Glomerular visceral epithelial cell (primary cell): ENCODE measurements around the gene SNX9.
"Not testable (repeated sequence)": the region's sequence is repeated elsewhere in the genome, so short reads cannot be mapped to it uniquely, and the experiment has no call there.

Experiments used
- DNase-seq: peaks from one replicate; pipeline ENCODE4 v3.0.0-alpha.2; 2016; ENCODE audit errors: extremely low spot score

Gene SNX9

DNA sequence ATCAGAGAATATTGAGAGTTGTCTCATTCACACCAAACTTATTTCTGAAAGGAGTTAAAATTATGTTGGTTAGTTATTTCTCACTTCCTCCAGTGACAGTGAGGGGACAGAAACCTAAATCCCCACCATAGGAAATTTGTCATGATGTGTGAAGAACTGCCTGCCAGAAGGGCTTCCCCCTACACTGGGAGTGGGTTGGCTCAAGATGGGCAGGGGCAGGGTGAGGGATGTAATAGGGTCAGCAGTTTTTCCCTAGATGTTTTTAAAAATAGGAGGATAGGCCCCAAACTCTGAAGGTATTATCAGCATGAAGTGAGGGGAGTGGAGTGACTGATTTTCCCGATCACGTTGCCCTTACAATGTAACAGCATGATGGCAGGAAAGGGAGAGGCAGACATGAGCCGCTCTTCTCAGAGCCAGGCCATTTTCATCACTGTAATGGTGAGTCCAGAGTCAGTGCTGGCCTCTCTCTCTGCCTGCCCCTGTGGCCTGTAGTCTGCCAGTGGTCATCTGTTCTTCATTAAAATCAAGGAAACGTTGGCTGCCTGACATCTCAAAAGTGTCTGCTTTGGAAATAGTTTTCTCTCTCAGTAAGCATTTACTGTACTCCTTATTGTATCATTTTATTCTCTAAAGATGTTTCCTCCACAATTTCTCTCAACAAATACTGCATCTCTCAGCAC, 98.8 kb downstream of the SNX9 start:
- DNase-seq, result no peak

DNA sequence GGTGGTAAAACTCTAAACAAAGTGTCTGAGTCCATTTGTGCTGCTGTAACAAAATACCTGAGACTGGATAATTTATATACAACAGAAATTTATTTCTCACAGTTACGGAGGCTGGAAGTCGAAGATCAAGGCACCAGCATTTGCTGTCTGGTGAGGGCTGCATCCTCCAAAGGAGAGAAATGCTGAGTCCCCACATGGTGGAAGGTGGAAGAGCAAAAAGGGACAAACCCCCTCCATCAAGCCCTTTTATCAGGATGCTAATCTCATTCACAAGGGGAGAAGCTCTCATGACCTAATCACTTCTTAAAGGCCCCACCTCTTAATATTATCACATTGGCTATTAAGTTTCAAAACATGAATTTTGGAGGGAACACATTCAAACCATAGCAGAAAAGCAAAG, 102.7 kb downstream of the SNX9 start:
- DNase-seq, result no peak

DNA sequence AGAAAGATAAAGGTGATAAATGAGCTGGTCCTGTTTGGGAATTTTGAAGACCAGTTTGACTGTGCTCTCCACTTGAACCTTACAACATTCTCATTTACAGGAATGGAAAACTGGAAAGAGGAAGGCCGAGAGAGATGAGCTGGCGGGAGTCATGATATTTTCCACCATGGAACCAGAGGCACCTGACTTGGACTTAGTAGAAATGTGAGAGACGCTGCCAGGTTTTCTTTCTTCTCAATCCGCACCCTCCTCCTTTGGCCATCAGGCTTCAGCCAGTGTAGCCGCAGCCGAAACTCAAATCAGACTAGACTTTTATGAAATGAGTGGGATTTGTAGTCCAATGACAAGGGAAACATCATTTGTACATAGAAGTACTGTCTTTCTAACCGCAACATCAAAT, 104.0 kb downstream of the SNX9 start:
- DNase-seq, result no peak

DNA sequence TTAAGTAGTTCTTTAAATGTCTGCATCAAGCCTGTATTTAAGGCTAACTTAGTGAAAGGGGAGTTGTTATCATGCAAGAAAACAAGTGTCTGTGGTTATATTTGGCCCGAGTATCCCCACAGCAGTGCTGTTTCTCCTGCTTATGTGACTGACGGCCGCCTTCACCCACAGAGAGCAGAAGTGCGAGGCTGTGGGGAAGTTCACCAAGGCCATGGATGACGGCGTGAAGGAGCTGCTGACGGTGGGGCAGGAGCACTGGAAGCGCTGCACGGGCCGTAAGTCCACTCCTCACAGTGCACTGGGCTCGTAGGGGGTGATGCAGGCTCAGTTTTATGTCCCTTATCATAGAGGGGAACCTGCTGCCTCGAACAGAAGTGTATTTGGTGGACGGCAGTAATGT, 105.4 kb downstream of the SNX9 start:
- DNase-seq, result no peak

DNA sequence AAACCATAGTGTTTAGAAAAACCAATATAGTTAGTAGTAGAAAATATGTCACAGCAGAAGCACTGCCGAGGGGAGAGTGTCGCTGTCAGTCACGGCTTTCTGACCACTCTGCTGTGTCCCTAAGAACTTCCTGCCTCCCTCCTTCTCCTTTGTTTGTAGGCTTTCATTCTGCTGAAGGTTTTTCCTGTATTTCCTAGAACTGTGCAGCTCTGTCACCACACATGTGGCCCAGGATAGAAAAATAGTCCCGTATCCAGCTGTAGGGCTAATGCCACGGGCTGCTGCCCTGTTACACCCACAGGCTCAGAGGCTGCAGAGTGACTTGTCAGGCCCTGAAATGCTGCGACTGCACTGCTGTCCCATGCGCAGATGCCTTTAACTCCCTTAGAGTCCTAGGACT, 106.0 kb downstream of the SNX9 start:
- DNase-seq, result no peak

DNA sequence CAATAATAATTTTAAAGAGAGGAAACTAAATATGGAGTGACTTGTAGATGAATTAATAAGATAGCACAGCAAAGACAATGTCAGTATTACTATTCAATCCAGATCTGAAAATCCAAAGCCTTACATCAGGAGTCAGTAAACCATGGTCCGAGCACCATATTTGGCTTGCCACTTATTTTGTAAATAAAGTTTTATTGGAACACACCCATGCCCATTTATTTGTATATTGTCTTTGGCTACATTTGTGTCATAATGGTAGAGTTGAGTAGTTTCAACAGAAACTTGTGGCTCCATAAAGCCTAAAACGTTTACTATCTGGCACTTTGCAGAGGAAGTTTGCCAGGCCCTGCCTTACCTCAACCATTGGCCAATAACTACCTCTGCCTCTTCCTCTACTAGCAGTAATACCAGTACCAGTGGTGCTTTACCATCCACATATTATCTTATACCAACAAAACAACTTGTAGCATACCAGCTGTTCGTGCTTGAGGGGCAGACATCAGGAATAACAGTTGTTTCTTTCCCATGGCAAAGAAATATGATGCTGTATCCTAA, 106.8 kb downstream of the SNX9 start:
- no peak for DNase-seq

DNA sequence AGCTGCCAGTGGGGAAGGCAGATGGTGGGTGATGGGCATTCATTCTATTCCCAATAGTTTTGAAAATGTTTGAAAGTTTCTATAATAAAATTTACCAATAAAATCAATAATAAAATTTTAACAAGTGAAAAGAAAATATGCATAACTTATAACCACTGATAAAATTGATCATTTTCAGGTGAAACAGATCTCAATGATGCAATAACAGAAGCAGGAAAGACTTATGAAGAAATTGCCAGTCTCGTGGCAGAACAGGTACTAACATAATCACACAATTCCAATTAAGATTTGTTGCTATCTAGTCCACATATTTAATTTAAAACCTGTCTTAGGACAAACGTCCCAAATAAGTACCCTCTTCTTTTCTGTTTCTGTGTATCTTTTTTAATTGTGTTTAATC, 112.7 kb downstream of the SNX9 start:
- DNase-seq, result no peak

DNA sequence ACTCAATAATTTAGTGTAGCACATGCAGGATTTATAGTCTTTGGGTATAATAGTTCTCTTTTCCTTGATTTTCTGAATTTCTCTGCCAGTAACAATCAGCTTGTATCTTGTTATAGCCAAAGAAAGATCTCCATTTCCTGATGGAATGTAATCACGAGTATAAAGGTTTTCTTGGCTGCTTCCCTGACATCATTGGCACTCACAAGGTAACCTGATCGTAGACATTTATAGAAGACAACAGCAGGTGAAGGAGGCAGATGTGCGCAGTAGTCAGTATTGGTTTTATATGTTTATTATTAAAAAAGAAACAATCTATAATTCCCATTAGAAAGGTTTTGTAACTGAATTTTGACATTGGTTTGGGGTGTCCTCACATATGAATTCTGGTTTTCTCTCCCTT, 114.3 kb downstream of the SNX9 start:
- DNase-seq, result no peak

DNA sequence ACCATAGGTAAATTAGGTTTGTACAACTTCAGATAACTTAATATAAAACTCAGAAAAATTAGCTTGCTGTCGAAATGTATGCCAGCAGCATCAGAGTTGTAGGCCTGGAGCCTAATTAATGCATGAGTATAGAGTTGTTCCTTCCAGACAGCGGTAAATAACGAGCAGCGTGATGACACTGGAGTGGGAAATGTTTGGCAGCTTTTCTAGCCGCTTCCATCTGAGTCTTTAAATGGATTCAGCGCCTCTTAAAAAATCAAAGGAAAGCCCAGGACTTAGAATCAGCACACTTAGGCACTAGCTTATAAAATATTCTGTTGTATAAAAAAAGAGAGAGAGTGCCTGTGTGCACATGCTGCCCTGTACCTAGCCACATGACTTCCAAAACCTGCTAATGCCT, 114.9 kb downstream of the SNX9 start:
- DNase-seq, result no peak

DNA sequence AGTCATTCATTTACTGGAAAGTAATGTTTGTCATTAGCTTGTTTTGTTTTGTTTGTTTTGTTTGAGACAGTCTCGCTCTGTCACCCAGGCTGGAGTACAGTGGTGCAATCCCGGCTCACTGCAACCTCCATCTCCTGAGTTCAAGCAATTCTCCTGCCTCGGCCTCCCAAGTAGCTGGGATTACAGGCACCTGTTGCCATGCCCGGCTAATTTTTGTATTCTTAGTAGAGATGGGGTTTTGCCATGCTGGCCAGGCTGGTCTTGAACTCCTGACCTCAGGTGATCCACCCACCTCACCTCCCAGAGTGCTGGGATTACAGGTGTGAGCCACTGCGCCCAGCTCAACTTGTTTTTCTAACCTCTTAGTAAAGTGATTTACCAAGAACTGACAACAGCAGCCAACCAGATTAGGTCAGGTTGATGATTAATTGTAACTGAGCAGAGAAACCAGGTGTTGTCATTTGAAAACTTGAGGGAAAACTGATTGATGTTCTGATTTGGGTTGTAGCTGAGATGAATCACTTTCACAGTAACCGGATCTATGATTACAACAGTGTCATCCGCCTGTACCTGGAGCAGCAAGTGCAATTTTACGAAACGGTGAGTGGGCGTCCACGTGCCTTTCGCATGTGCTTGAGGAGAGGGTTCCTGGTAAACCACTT, 117.5 kb downstream of the SNX9 start:
- not testable (repeated sequence) for DNase-seq

DNA sequence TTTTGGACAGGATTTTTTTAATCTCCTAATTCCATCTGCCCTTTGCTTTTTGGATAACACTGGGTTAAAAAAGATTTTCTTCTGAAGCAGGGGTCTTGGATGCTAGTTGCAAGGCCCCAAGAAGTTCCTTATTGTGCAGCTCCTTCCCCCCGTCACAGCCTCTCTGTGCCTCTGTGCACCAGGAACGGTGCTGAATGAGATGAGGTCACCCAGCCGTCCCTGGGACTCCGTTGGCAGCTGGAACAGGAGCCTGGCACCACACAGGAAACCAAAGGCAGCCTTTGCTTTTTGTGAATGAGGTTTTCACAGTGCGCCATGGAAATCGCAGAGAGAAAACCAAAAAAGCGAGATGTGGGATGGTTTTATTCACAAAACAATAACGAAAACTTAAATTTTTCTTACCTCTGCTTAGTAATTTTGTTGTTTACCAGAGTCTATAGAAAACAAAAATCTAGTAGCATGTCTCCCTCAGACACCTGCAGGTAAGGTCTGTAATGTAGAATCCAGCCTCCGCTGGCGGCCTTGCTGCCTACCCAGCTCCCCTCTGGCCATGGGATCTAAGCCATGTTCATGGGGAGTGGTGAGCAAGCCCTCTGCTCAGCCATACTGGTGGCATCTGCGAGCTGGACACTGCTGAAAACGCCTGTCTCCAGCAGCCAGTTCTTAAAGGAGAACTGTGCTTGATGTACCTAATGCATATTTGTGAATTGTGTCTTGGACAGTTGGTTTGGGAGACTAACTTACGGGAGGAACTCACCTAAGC, 118.2 kb downstream of the SNX9 start:
- no peak for DNase-seq

DNA sequence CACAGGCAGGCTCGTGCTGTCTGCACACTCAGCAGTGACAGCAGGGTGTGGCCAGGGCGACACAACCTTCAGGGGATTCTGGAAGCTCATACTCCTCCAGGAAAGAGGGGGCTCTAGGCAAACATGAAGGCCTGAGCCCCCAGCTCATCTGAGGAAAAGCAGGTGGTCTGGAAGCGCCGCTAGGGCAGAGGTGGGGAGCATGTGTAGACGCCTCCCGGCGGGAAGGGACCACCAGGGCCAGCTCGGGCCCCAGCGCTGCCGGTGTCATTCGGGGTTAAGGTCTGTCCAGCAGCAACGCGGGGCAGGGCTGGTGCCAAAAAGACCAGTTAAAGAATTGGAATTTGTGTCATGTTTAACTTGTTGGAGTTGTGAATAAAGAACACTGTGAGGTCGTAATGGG, 119.3 kb downstream of the SNX9 start:
- no peak for DNase-seq

DNA sequence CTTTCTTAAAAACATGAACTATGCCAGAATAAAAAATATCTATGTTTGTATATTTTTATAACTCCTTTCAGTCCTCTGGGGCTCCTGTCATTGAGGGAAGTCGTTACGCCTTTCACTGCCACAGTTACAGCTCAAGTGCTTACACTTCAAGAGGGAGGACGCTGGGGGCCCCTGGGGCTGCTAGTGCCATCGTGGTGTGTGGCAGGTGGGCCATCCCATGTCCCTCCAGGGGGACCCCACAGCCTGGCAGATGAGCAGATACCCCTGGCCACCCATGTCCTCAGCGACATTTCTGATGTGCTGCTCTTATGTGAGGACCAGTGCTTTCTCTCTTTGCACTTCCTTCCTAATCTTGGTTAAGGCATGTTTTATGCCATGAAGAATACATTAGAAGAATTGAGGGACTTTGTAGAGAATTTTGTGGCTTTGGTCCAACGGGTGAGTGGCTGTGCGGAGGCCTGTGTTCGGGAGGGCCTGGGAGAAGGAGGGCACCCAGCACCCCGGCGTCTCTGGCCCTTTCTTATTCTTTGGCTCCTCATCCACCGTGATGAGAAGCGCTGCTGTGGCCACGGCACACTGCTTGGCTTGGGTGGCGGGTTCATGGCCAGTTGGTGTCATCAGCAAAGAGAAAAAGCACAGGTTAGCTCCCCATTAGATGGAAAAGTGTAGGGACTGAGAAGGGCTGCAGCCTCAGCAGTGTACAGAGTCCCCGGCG, 120.4 kb downstream of the SNX9 start:
- DNase-seq, result no peak

DNA sequence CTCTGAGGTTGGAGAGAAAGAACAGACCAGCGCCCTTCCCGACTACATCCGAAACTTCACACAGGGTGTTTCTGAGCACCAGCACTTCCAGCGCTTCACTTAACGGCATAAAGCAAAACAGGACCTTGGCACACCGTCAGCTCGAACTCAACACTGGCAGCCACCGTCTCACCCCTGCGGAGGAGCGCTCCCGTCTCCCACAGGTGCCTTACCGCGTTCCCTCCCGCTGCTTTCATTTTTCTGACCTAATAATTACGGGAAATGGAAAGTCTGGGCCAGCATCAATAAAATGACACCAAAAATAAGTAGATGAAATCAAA, 120.9 kb downstream of the SNX9 start:
- DNase-seq, result no peak

DNA sequence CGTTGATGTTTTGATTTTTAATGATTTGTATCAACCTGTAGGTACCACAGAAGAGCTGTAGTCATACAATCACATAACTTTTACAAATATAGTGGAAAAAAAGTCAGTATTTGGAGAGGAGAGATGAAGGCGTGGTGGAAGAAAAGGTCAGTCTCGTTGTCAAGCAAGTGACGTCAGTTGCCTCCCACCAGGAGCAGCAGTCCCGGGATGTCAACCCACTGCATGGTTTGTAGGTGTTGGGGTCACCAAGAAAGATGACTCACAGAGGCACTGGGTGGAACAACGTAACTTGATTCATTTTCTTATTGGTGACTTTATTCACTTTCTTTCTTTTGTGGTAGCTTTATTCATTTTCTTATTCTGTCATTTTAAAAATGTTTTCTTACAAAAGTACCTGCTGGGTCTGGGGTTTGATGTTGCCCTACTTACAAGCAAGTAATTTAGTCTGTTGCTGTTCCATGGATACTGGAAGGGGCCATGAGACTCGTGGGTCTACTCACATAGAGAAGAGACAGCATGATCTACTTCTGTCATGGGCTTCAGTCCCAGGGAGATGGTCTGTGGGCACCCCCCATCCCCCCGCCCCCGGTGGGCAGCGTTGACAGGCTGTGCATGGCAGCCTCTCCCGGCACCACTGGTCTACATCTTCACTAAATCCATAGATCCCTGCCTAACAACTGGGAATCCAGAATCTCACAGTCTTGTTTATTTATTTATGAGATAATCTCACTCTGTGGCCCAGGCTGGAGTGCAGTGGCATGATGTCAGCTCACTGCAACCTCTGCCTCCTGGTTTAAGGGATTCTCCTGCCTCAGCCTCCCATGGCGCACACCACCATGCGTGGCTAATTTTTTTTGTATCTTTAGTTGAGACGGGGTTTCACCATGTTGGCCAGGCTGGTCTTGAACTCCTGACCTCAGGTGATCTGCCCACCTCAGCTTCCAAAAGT, 122.2 kb downstream of the SNX9 start:
- no peak for DNase-seq

DNA sequence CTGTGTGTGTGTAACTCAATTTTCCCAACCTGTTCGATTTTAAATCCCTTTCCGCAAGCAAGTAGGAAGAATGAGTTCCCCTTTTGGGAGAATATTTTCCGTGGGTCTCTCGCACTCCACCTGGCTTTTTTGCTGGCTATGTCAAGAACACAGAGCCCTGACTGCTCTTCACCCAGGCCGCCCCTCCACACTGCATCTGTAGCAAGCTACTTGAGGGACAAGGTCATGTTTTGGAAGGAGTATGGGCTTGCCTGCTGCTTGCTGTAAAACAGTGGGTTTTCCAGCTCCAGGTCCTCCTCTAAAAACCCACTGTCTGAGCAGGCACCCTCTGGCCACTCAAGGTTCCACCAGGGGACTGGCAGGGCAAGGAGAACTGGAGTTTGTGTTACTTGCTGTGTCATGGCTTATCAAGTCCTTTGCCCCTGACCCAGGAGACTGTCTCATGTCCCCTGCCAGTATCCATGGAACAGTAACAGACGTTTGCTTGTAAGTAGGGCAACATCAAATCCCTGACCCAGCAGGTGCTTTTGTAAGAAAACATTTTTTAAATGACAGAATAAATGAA, 123.1 kb downstream of the SNX9 start:
- DNase-seq, result no peak

DNA sequence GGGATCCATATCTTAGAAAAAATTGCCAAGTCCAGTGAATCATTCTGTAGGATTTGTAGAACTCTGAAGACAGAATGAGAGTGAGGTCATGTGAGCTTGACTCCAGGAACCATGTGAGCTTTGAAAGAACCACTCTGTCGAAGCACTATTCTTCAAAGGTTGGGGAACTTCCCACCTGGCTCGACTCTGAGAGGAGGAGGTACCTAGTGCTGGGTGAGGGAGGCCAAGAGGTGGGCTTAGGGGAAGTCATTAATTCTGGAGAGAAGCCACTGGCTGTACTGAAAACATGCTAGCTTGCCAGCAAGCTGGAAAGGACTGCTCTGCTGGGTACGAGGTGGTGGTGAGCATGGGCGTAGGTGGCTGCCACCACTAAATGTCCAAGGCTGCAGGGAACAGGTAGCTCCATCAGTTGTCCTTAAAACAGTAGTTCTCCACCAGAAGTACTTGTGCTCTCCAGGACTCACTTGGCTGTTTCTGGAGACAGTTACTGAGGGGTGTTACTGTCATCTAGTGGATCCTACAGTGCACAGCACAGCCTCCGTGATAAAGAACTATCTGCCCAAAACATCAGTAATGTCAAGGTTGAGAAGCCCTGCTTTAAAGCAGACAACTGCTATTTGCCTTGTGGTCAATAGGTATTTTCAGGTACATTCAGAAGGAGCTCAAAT, 124.0 kb downstream of the SNX9 start:
- DNase-seq, result peak; percentile 26

DNA sequence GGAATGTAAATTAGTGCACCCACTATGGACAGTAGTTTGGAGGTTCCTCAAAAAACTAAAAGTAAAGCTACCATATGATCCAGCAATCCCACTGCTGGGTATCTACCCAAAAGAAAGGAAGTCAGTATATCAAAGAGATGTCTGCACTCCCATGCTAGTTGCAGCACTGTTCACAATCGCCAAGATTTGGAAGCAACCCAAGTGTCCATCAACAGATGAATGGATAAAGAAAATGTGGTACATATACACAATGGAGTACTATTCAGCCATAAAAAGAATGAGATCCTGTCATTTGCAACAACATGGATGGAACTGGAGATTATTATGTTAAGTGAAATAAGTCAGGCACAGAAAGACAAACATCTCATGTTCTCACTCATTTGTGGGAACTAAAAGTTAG, 127.9 kb downstream of the SNX9 start:
- not testable (repeated sequence) for DNase-seq

DNA sequence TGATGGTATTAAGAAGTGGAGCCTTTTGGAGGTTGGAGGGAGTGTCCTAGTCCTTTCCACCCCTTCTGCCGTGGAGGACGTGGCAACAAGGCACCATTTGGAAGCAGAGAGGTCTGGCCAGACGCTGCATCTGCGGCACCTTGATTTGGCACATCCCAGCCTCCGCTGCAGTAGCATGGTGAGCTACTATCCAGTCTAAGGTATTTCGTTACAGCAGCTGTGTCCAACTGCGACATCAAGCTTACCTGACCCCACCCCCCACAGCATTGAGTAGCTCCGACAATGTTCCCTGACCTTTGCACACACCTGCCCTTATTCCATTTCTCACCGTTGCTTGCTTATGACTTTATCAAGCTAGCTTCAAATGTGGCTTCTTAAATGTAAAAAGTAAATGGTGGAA, 128.8 kb downstream of the SNX9 start:
- DNase-seq, result no peak

DNA sequence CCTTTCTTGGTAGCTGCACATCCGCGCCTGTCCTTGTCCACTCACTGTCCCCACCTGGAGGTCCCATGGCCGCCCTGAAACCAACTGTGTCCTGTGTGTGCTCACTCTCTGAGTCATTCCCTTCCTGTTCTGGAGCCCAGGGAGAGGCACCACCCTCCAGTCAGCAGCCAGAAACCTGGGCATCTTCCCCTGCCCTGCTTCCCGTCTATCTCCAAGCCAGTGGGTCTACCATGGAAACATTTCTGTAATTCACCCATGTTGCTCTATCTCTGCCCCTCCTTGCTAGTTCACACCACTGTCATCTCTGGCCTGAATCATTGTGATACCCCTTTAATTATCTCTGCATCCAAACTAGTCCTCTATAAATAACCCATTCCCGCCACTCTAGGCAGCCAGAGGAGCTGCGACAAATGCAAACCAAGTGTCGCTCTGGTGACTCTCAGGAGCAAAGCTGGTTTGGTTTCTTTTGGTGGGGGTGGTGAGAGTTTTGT, 129.9 kb downstream of the SNX9 start:
- no peak for DNase-seq
